OCI-LY7 (cell line): Measurements from ENCODE around the gene LEF1.

Experiments
- CTCF ChIP-seq: fragments of 200-600 bp; sonication (generic); conservative IDR thresholded peaks from 2 replicates; pipeline ENCODE4 v1.5.1; 2014; ENCODE audit warnings: mild to moderate bottlenecking, antibody characterized with exemption, low read length, moderate library complexity, mixed read lengths
- EZH2phosphoT487 ChIP-seq: fragments of 200-600 bp; sonication (generic); IDR thresholded peaks from 2 replicates; pipeline ENCODE4 v1.6.1; 2018; ENCODE audit warnings: low read depth, borderline replicate concordance, mild to moderate bottlenecking, mixed run types, antibody characterized with exemption, low read length, moderate library complexity, mixed read lengths

GRCh38 chr4:108100827-108101226 is 67.9 kb downstream of the LEF1 start:
- TF ChIP-seq CTCF (no peak), EZH2phosphoT487 (no peak)
